Hematopoietic multipotent progenitor cell treated with erythropoietin and hydrocortisone succinate and interleukin-3 and kit ligand, for 6 days (in vitro differentiated cells): ENCODE data around the gene SEMA6B.

ENCODE experiments used
- DNase-seq: peaks from one replicate; pipeline ENCODE4 v3.0.0-alpha.2; 2015

Gene SEMA6B

GRCh38 chr19:4504891-4505569, 54.5 kb downstream of the SEMA6B start:
- DNase-seq = no peak

- no peak for DNase-seq
Observed at GRCh38 chr19:4504297-4504701, 55.2 kb downstream of the SEMA6B start.

- DNase-seq = no peak
Observed at GRCh38 chr19:4503825-4504170, 55.7 kb downstream of the SEMA6B start.

GRCh38 chr19:4503132-4503824, 56.2 kb downstream of the SEMA6B start:
- DNase-seq = no peak

- DNase-seq = no peak
Observed at GRCh38 chr19:4502282-4503131, 57.0 kb downstream of the SEMA6B start.

GRCh38 chr19:4501691-4502090, 57.8 kb downstream of the SEMA6B start:
- DNase-seq = no peak

GRCh38 chr19:4500841-4501591, 58.5 kb downstream of the SEMA6B start:
- no peak for DNase-seq

- DNase-seq = no peak
Observed at GRCh38 chr19:4499855-4500254, 59.6 kb downstream of the SEMA6B start.

GRCh38 chr19:4499318-4499717, 60.2 kb downstream of the SEMA6B start:
- no peak for DNase-seq

GRCh38 chr19:4498694-4499093, 60.8 kb downstream of the SEMA6B start:
- no peak for DNase-seq

GRCh38 chr19:4497770-4498389, 61.6 kb downstream of the SEMA6B start:
- no peak for DNase-seq

- DNase-seq = no peak
Observed at GRCh38 chr19:4496304-4496703, 63.2 kb downstream of the SEMA6B start.

GRCh38 chr19:4495471-4495870, 64.0 kb downstream of the SEMA6B start:
- DNase-seq = no peak

- DNase-seq = no peak
Observed at GRCh38 chr19:4494691-4495064, 64.8 kb downstream of the SEMA6B start.

- DNase-seq = no peak
Observed at GRCh38 chr19:4493929-4494690, 65.4 kb downstream of the SEMA6B start.

GRCh38 chr19:4493104-4493928, 66.2 kb downstream of the SEMA6B start:
- DNase-seq = no peak
